Activated B cell treated with CpG ODN at 0.5 μM for 24 hours (primary cell): Measurements from ENCODE around the gene KRT15. TPM values are rescaled to one million over a fixed set of nuclear protein-coding genes. Genes with fewer than 3 reads are reported as not detected.

Experiments used
- ATAC-seq: fragments of 200-7000 bp; cut with Tn5 transposase; one replicate; pipeline ENCODE4 v1.10.0; 2021; ENCODE audit warnings: low read depth, mild to moderate bottlenecking, moderate library complexity
- CTCF ChIA-PET: fragments of 350-600 bp; sonication (Branson Sonifier 250); formaldehyde crosslinking; loops from one replicate; lab custom pipeline; 2021; ENCODE audit warnings: antibody characterized with exemption; lab: Charles Lee
- POLR2A ChIA-PET: fragments of 350-600 bp; sonication (Branson Sonifier 250); formaldehyde crosslinking; loops from one replicate; lab custom pipeline; 2021; ENCODE audit warnings: antibody characterized with exemption; lab: Charles Lee
- DNase-seq: peaks from one replicate; pipeline ENCODE4 v3.0.0; 2022
- H3K27ac Mint-ChIP-seq: one replicate; pipeline ENCODE4 v1.8.0; 2020; ENCODE audit warnings: mixed read lengths
- H3K27me3 Mint-ChIP-seq: one replicate; pipeline ENCODE4 v1.8.0; 2021; ENCODE audit warnings: mixed read lengths
- H3K36me3 Mint-ChIP-seq: one replicate; pipeline ENCODE4 v1.8.0; 2021; ENCODE audit warnings: low read depth, mixed read lengths
- H3K4me1 Mint-ChIP-seq: one replicate; pipeline ENCODE4 v1.8.0; 2021; ENCODE audit warnings: mixed read lengths
- H3K4me3 Mint-ChIP-seq: one replicate; pipeline ENCODE4 v1.8.0; 2020; ENCODE audit warnings: mild to moderate bottlenecking, mixed read lengths
- H3K9me3 Mint-ChIP-seq: one replicate; pipeline ENCODE4 v1.8.0; 2020; ENCODE audit warnings: mixed read lengths
- CTCF ChIP-seq: fragments of 200-600 bp; IDR thresholded peaks from one replicate; pipeline ENCODE4 v1.8.0; 2022; ENCODE audit warnings: antibody characterized with exemption, mild to moderate bottlenecking
- intact Hi-C: fragments of 100-400 bp; cut with micrococcal nuclease; formaldehyde crosslinking; loops from one replicate; pipeline ENCODE4 v1.15.1; 2024
- total RNA-seq: library from RNA; stranded (reverse); gene quantifications from 2 replicates; pipeline ENCODE4 v1.2.3, GENCODE V29; 2022

The KRT15 gene
- total RNA-seq, 1 donor from 2014 or later: not detected

- DNase-seq: no peak
- Mint-ChIP-seq H3K9me3 (no peaks in the 10 kb centered on the region), H3K4me1 (peaks cover 3% of the 10 kb centered on the region), H3K27me3 (peaks cover 38% of the 10 kb centered on the region), H3K27ac (no peak overlapping the region), H3K36me3 (no peaks in the 10 kb centered on the region), H3K4me3 (no peak overlapping the region)
- ChIA-PET CTCF (interaction anchor here (1.3 kb wide), 1 partner anchor 112 kb away, joined by 3 read pairs; no protein-coding TSS in a partner anchor), POLR2A (interaction anchor here (0.6 kb wide), 1 partner anchor 1761 kb away, joined by 3 read pairs; no protein-coding TSS in a partner anchor)
- no peak for ATAC-seq
- intact Hi-C loops: no loop called here
- no peak for TF ChIP-seq CTCF
Observed at GRCh38 chr17:41553987-41554680, 35.4 kb upstream of the KRT15 start.

- Mint-ChIP-seq H3K9me3 (no peaks in the 10 kb centered on the region), H3K36me3 (no peaks in the 10 kb centered on the region), H3K4me3 (no peak overlapping the region), H3K4me1 (peaks cover 8% of the 10 kb centered on the region), H3K27me3 (peaks cover 37% of the 10 kb centered on the region), H3K27ac (no peak overlapping the region)
- ChIA-PET POLR2A (no interaction called here), CTCF (interaction anchor here (1.3 kb wide), 1 partner anchor 113 kb away, joined by 3 read pairs; no protein-coding TSS in a partner anchor)
- DNase-seq: no peak
- no peak for ATAC-seq
- no peak for TF ChIP-seq CTCF
- intact Hi-C loops: no loop called here
Observed at GRCh38 chr17:41553176-41553575, 34.5 kb upstream of the KRT15 start.

- Mint-ChIP-seq H3K36me3 (no peaks in the 10 kb centered on the region), H3K27ac (no peak overlapping the region), H3K9me3 (no peaks in the 10 kb centered on the region), H3K4me1 (peaks cover 8% of the 10 kb centered on the region), H3K4me3 (no peak overlapping the region), H3K27me3 (peaks cover 37% of the 10 kb centered on the region)
- CTCF ChIA-PET: interaction anchor here (5.2 kb wide), 1 partner anchor 111 kb away, joined by 52 read pairs; no protein-coding TSS in a partner anchor
- intact Hi-C loops: no loop called here
- TF ChIP-seq CTCF: no peak
- DNase-seq: no peak
- ATAC-seq: no peak
- POLR2A ChIA-PET: no interaction called here
Observed at GRCh38 chr17:41552455-41552854, 33.8 kb upstream of the KRT15 start.

- Mint-ChIP-seq H3K27ac (no peak overlapping the region), H3K27me3 (peaks cover 44% of the 10 kb centered on the region), H3K4me1 (peaks cover 8% of the 10 kb centered on the region), H3K9me3 (peaks cover 7% of the 10 kb centered on the region), H3K36me3 (peaks cover 2% of the 10 kb centered on the region), H3K4me3 (no peak overlapping the region)
- TF ChIP-seq CTCF: no peak
- ATAC-seq (no peak), DNase-seq (no peak)
- POLR2A ChIA-PET: no interaction called here
- intact Hi-C loops: no loop called here
- CTCF ChIA-PET: interaction anchor here (4.1 to 5.2 kb wide), 2 partner anchors 97 to 112 kb away, joined by 29 to 52 read pairs; no protein-coding TSS in a partner anchor
Observed at GRCh38 chr17:41551365-41551764, 32.7 kb upstream of the KRT15 start.

GRCh38 chr17:41549596-41550039, 30.9 kb upstream of the KRT15 start:
- intact Hi-C loops: loop anchor here (1.0 to 5.0 kb wide), 5 partner anchors 99 to 932 kb away; no protein-coding TSS in a partner anchor
- Mint-ChIP-seq H3K9me3 (peaks cover 7% of the 10 kb centered on the region), H3K27ac (no peak overlapping the region), H3K27me3 (peaks cover 45% of the 10 kb centered on the region), H3K4me3 (no peak overlapping the region), H3K36me3 (peaks cover 3% of the 10 kb centered on the region), H3K4me1 (peaks cover 8% of the 10 kb centered on the region)
- ChIA-PET POLR2A (interaction anchor here (0.5 to 1.5 kb wide), 4 partner anchors 17 to 713 kb away, joined by 3 to 6 read pairs (median 5); no protein-coding TSS in a partner anchor), CTCF (interaction anchor here (0.8 to 5.2 kb wide), 26 partner anchors 8 to 934 kb away, joined by 3 to 52 read pairs (median 4); partner anchors contain the start of genes KRT15, KRT19 and KRT9)
- DNase-seq (no peak), ATAC-seq (no peak)
- TF ChIP-seq CTCF: no peak
